H1 (cell line): ENCODE results near the gene WDR90. TPM values are rescaled to one million over a fixed set of nuclear protein-coding genes. Genes with fewer than 3 reads are reported as not detected.

ENCODE experiments used
- BRCA1 ChIP-seq: IDR thresholded peaks from 2 replicates; pipeline ENCODE4 v1.6.1; 2012; ENCODE audit warnings: low read depth, low read length, improper control_type of control experiment
- CHD1 ChIP-seq: IDR thresholded peaks from 2 replicates; pipeline ENCODE4 v1.6.1; 2012; ENCODE audit warnings: low read depth, low read length, improper control_type of control experiment
- NANOG ChIP-seq: IDR thresholded peaks from 2 replicates; pipeline ENCODE4 v1.6.1; 2011; ENCODE audit warnings: low read length, low read depth, mild to moderate bottlenecking, inconsistent platforms; ENCODE audit not compliant: insufficient read depth, poor library complexity, severe bottlenecking
- RXRA ChIP-seq: IDR thresholded peaks from 2 replicates; pipeline ENCODE4 v1.6.1; 2011; ENCODE audit warnings: low read depth, mild to moderate bottlenecking, low read length, moderate library complexity; ENCODE audit not compliant: insufficient read depth
- SAP30 ChIP-seq: fragments of 300-600 bp; sonication (generic); IDR thresholded peaks from 2 replicates; pipeline ENCODE4 v1.7.1; 2012; ENCODE audit warnings: low read length, moderate library complexity, mild to moderate bottlenecking, inconsistent platforms; ENCODE audit not compliant: insufficient read depth, insufficient replicate concordance
- polyA plus RNA-seq, 7 experiments: library from polyadenylated mRNA; depleted of rRNA in 3 of 7; stranded (reverse) in 5 of 7; unstranded in 2 of 7; fragments of >200 nt in 5 of 7; fragments of 200-250 nt in 2 of 7; gene quantifications; 1 replicate in 5 of 7; 2 replicates in 1 of 7; 4 replicates in 1 of 7; pipeline versions ENCODE4 v1.2.1 to v1.2.3, GENCODE V29; 2011 to 2013; ENCODE audit warnings: missing spikeins in 2 of 7, mixed read lengths in 2 of 7
- total RNA-seq: library from RNA; stranded (reverse); fragmentation: NEBNext Ultra II Directional; extraction: Animal tissue kit (Norgen Biotek cat#: 25700); gene quantifications from 2 replicates; pipeline ENCODE4 v1.2.1, GENCODE V29; 2021
- TF ChIP-seq, protein P1 (sequence below): IDR thresholded peaks from 2 replicates; pipeline ENCODE4 v1.6.1; 2012; ENCODE audit warnings: inconsistent platforms

WDR90 gene
- total and polyA plus RNA-seq, 2 of the 8 experiments (the other 6 are each of a cell fraction or from before 2014, with no cell fraction given): 24.0 to 47.2 TPM

DNA sequence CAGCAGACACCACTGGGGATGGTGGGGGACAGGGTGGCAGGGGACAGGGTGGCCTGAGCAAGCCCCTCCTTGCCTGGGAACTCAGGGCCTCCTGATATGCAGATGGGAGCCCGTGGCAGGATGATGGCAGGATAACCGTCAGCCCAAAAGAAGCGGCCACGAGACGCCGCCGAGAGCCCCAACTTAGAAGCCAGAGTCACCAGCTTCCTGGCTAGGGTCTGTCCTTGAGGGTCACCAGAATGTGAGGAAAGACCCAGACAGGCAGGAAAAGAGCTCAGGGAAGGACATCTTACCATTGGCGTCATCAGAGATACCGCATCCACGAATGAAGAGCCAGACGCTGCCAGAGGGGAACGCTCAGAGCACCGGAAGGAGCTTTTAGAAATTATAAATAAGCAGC lies 39.8 kb upstream of the WDR90 start (continued):
- TF ChIP-seq, protein P1, sequence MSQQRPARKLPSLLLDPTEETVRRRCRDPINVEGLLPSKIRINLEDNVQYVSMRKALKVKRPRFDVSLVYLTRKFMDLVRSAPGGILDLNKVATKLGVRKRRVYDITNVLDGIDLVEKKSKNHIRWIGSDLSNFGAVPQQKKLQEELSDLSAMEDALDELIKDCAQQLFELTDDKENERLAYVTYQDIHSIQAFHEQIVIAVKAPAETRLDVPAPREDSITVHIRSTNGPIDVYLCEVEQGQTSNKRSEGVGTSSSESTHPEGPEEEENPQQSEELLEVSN: no peak
- TF ChIP-seq NANOG (no peak), CHD1 (no peak), SAP30 (no peak), RXRA (no peak), BRCA1 (no peak)
